WERI-Rb-1 (cell line): ENCODE measurements around the gene ZNF358.
A peak's percentile ranks its signal among the peaks of the same experiment; 100 is the strongest.

Source experiments
- DNase-seq: peaks from one replicate; pipeline ENCODE4 v3.0.0-alpha.2; 2020
- H3K27ac ChIP-seq: fragments of 250-450 bp; sonication (Bioruptor Pico); 2 replicates; pipeline ENCODE4 v1.5.1; 2020; ENCODE audit warnings: mild to moderate bottlenecking, moderate library complexity
- H3K27me3 ChIP-seq: fragments of 250-450 bp; sonication (Bioruptor Pico); 2 replicates; pipeline ENCODE4 v1.5.1; 2021; ENCODE audit warnings: mild to moderate bottlenecking, low read depth, moderate library complexity; ENCODE audit not compliant: insufficient read depth, severe bottlenecking
- H3K36me3 ChIP-seq: fragments of 250-450 bp; sonication (Bioruptor Pico); 2 replicates; pipeline ENCODE4 v1.5.1; 2020; ENCODE audit warnings: mild to moderate bottlenecking, moderate library complexity
- H3K4me3 ChIP-seq: 2 replicates; pipeline ENCODE4 v1.5.1; 2011; ENCODE audit warnings: low read depth, mild to moderate bottlenecking, control low read depth, low read length
- H3K9me3 ChIP-seq: fragments of 250-450 bp; sonication (Bioruptor Pico); 2 replicates; pipeline ENCODE4 v1.5.1; 2021; ENCODE audit warnings: mild to moderate bottlenecking, moderate library complexity; ENCODE audit not compliant: severe bottlenecking
- TF ChIP-seq, protein P1 (sequence below): IDR thresholded peaks from 2 replicates; pipeline ENCODE4 v1.5.1; 2011; ENCODE audit warnings: low read depth, mild to moderate bottlenecking, control low read depth, inconsistent platforms, low read length

The ZNF358 gene

DNA sequence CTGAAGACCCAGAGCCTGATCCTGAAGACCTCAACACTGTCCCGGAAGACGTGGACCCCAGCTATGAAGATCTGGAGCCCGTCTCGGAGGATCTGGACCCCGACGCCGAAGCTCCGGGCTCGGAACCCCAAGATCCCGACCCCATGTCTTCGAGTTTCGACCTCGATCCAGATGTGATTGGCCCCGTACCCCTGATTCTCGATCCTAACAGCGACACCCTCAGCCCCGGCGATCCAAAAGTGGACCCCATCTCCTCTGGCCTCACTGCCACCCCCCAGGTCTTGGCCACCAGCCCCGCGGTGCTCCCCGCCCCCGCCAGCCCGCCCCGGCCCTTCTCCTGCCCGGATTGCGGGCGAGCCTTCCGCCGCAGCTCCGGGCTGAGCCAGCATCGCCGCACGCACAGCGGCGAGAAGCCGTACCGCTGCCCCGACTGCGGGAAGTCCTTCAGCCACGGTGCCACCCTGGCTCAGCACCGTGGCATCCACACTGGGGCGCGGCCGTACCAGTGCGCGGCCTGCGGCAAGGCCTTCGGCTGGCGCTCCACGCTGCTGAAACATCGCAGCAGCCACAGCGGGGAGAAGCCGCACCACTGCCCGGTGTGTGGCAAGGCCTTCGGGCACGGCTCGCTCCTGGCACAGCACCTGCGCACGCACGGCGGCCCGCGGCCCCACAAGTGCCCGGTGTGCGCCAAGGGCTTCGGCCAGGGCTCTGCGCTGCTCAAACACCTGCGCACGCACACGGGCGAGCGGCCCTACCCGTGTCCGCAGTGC is 3.6 kb downstream of the ZNF358 start:
- H3K4me3 ChIP-seq: no peak overlapping the region
- peaks cover 34% of the 10 kb centered on the region for H3K27me3 ChIP-seq
- no peaks in the 10 kb centered on the region for H3K36me3 ChIP-seq
- H3K27ac ChIP-seq: no peak overlapping the region
- DNase-seq: no peak
- H3K9me3 ChIP-seq: no peaks in the 10 kb centered on the region
- TF ChIP-seq, protein P1, sequence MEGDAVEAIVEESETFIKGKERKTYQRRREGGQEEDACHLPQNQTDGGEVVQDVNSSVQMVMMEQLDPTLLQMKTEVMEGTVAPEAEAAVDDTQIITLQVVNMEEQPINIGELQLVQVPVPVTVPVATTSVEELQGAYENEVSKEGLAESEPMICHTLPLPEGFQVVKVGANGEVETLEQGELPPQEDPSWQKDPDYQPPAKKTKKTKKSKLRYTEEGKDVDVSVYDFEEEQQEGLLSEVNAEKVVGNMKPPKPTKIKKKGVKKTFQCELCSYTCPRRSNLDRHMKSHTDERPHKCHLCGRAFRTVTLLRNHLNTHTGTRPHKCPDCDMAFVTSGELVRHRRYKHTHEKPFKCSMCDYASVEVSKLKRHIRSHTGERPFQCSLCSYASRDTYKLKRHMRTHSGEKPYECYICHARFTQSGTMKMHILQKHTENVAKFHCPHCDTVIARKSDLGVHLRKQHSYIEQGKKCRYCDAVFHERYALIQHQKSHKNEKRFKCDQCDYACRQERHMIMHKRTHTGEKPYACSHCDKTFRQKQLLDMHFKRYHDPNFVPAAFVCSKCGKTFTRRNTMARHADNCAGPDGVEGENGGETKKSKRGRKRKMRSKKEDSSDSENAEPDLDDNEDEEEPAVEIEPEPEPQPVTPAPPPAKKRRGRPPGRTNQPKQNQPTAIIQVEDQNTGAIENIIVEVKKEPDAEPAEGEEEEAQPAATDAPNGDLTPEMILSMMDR: no peak

DNA sequence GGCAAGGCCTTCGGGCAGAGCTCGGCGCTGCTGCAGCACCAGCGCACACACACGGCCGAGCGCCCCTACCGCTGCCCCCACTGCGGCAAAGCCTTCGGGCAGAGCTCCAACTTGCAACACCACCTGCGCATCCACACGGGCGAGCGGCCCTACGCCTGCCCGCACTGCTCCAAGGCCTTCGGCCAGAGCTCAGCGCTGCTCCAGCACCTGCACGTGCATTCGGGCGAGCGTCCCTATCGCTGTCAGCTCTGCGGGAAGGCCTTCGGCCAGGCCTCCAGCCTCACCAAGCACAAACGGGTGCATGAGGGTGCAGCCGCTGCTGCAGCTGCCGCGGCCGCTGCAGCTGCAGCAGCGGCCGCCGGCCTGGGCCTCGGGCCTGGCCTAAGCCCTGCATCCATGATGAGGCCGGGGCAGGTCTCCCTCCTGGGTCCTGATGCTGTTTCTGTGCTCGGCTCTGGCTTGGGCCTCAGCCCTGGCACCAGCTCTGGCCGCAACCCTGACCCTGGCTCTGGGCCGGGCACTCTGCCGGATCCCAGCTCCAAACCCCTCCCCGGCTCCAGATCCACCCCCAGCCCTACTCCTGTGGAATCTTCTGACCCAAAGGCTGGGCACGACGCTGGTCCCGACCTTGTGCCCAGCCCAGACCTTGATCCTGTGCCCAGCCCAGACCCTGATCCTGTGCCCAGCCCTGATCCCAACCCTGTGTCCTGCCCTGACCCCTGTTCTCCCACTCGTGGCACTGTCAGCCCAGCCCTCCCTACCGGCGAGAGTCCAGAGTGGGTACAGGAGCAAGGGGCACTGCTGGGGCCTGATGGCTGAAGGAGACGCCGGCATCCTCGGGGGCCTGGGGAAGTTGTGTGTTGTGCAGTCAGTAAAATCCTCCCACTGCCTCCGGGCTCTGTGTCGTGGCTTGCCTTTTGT is 4.5 kb downstream of the ZNF358 start:
- Histone ChIP-seq H3K27me3 (peaks cover 26% of the 10 kb centered on the region), H3K9me3 (no peaks in the 10 kb centered on the region), H3K27ac (no peak overlapping the region), H3K4me3 (no peak overlapping the region), H3K36me3 (no peaks in the 10 kb centered on the region)
- TF ChIP-seq, protein P1: no peak
- DNase-seq: no peak

DNA sequence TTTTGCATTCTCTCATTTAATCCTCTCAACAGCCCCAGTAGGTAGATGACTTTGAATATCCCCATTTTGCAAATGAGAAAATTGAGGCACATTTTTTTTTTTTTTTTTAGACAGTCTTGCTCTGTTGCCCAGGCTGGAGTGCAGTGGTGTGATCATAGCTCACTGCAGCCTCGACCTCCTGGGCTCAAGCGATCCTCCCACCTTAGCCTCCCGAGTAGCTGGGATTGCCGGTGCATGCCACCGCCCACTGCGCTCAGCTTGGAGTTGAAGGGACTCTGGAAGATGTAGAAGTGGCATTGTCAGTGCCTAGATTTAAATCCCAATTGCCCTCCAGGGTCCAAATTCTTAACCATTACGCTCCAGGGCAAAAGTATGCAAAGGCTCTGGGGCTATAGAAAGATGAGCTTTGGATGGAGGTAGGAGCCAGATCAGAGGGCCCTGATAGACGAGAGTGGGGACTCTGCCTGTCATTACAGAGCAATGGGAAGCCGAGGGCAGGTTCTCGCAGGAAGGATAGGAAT is 5.7 kb downstream of the ZNF358 start:
- H3K27me3 ChIP-seq: peaks cover 18% of the 10 kb centered on the region
- H3K4me3 ChIP-seq: no peak overlapping the region; the same call in 1 of the 2 replicates
- H3K9me3 ChIP-seq: no peaks in the 10 kb centered on the region
- no peak for DNase-seq
- H3K27ac ChIP-seq: no peak overlapping the region
- TF ChIP-seq, protein P1: no peak
- H3K36me3 ChIP-seq: peaks cover 3% of the 10 kb centered on the region

DNA sequence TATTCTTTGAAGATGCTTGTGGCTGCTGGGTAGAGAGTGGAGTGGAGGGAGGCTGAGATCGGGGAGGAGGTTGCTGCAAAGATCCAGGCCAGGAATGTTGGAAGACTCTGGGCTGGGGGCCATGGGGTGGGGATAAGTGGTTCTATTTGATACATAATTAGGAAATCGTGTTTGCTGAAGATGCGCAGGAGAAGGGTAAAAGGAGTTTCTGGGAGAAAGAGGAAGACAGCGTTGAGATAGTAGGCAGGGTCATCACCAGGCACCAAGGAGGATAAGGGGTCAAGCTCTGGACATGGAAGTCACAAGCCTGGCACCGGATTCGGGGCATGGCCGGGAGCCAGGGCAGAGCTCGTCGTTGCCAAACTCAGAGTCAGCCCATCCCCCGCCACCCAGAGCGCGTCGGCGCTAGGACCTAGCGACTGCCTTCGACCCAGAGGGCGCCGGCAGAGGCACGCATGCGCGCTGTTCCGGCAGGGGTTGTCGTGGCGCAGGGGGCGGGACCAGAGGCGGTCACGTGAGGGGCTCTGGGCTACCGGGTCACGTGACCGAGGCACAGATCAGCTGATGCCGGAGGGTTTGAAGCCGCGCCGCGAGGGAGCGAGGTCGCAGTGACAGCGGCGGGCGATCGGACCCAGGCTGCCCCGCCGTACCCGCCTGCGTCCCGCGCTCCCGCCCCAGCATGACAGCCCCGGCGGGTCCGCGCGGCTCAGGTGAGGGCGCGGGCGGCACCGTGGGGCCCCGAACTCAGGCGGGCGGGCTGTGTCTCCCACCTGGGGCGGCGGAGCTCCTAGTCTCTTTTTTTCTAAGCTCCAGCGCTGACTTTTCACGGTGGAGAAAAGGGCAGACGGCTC is 6.4 kb downstream of the ZNF358 start, which contains the start of gene MCOLN1:
TSS of gene MCOLN1 (plus strand) at position 553 of the 851 bp plus-strand sequence. CDS start at position 680, 127 bp downstream.
- Histone ChIP-seq H3K36me3 (peaks cover 3% of the 10 kb centered on the region), H3K9me3 (no peaks in the 10 kb centered on the region), H3K27ac (no peak within 1 kb of the TSS; the same call in none of the 2 replicates), H3K4me3 (peak within 1 kb of the TSS; percentile 59), H3K27me3 (peaks cover 11% of the 10 kb centered on the region)
- TF ChIP-seq, protein P1: no peak
- DNase-seq: peak; percentile 98
